HG02642 (cell line): ENCODE measurements around the gene RANBP3.

ENCODE experiments used
- ATAC-seq: cut with Tn5 transposase; IDR thresholded peaks from one replicate; pipeline ENCODE4 v1.9.1; 2021; ENCODE audit warnings: mild to moderate bottlenecking; ENCODE audit not compliant: unreplicated experiment, poor library complexity

Gene RANBP3

DNA sequence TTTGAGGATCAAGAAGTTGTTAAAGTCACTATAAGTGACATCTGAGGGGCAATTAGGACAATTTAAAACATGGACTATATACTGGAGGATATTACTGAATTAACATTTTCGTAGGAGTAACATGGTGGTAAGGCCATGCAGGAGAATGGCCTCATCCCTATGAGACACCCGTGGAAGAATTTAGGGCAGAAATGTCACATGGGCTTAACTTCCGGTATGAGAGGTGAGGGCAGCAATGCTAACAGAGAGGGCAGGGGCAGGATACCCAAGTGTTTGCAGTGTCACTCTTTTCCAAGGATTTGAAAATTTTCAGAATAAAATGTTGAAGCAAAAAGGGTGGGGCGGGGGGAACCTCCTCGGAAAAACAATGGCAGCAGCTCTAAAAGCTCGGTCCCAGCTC is 23.6 kb downstream of the RANBP3 start:
- ATAC-seq = no peak

DNA sequence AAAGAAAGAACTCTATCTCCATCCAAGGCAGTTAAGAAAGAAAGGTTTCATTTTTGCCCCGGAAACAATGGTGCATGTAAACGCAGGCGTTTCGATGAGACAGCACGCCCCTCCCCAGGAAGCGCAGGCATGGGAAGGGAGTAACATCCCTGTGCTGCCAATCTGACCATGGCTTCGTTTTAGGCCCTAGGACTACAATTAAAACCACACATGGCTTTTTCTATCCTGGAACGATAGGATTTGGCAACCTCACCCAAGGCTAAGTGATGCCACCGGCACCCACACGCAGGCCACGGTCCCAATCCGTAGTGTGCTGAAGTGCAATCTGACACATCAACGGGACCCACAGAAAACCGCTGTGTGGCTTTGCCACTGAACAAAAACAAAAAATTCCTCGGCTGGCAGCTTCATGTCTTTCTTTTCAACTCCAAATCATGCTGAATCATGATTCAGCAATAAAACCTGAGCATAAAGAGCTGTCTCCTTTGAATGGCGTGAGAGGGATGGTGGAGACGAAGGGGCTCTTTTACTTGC is 24.2 kb downstream of the RANBP3 start:
- no peak for ATAC-seq

DNA sequence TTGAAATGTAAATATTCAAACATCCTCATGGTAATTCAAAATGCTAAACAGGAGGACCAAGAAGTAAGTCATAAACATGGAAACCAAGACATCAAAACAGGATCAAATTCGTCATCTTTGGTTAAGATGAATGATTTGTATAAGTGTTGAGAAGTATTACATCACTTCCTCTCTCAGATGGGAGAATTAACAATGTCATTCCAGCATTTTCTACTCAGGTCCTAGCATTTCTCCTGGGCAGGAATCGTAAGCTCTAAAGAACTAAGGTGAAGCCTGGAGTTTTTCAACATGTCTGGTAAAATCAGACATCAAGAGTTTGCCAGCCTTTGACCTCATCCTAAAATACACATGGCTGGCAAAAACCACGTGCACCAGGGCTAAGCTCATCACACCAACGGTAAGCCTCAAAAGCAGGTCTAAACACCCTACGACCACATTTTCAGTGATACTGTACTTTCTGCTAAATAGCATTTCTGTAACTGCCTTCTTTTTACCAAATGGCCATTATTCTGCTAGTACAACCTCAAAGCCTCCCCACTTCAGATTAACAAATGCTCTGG is 24.8 kb downstream of the RANBP3 start:
- no peak for ATAC-seq

DNA sequence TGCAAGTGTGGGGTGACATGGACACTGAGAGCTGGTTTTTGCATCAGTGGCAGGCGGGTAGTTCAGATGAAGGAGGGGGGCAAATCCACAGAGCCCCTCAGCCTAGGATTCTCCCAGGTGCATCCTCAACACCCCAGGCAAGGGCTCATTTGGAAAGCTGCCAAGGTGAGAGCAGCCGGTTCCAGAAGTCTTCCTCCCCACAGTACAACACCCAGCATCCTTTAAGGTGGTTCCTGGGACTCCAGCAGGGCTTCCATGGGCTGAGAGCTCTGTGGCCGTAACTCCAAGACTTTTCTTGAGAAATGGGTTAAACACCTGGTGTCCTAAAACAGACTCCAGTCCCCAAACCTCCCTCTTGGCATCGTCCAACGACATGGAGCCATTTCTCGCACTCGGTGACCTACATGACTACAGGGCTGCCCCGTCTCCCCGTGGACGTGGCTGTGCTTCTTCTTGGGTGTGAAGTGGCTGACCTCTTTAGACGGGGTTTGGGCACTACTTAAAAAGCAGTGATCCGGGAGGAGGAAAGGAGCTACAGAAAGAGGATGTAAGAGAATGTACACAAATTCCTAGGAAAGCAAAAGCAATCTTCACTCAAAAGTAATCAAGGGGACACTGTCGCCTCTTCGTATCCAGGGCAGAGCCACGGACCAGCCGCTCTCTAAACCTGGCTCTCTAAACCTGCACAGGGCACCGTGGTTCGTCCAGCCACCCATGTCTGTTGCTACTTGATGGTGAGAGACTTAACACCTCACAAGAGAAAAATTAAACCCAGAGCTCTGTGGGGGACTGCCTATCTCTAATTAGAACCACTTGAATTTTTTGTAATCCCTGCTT is 25.5 kb downstream of the RANBP3 start:
- no peak for ATAC-seq

DNA sequence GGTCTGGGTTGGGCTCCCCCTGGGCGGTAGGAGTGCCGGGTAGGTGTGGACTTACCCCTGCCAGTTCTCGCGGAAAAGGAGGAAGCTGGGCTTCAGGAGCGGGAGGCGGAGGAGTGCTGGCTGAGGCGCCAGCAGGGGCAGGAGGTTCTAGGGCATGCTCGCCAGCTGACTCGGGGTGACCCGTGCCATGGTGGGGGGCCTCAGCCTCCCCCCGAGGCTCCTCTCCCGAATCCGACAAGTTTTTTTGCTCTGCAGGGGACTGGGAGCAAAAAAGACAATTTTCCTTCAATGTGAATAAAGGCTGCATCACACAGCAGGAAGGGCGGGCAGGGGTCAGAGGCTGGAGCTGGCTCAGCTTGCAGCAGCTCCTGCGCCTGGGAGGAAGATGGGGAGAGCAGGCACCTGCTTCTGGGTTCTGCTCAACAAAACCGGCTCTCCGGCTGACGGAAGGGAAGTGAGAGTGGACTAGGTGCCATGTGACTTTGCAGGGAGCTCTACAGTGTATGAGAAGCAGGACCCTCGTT is 26.5 kb downstream of the RANBP3 start:
- no peak for ATAC-seq

DNA sequence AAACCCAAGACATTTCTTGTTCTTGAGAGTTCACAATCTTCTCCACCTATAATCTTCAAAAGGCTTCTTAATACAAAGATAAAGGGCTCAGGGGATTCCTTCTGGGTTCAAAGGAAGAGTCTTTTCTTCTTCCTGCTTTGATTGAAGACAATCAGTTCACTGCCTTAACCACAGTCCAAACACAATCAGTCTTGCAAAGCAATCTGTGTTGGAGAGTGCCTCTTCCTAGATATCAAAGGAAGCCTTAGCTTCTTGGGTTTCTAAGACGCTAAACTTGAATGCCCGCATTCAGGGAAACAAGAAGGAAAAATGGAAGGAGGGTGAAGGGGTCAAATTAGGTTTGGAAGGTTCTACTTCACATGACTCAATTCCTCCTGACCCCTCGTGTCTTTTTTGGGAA is 27.2 kb downstream of the RANBP3 start:
- no peak for ATAC-seq

DNA sequence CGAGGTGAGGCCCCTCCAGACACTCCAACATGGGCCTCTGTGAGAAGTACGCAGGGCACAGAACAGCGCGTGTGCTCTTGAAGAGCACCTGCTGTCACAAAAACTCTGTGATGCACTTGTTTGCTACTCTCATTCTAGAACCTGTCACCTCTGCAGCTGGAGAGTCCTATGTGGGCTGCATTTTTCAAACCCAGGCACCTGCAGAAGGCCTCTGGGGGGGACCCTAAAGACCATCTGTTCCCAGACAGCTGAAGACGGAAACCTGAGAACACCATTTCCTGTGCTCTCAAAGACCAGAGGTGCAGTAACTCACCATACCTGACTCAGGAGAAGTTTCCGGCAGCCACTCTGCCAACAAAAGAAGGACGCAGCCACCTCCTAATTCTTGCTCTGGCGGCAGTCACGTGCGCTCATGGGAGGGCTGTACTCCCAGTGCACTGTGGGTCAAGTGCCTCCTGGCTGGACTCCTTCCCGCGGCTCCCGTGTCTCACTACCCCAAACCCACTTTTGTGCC is 28.1 kb downstream of the RANBP3 start:
- no peak for ATAC-seq

DNA sequence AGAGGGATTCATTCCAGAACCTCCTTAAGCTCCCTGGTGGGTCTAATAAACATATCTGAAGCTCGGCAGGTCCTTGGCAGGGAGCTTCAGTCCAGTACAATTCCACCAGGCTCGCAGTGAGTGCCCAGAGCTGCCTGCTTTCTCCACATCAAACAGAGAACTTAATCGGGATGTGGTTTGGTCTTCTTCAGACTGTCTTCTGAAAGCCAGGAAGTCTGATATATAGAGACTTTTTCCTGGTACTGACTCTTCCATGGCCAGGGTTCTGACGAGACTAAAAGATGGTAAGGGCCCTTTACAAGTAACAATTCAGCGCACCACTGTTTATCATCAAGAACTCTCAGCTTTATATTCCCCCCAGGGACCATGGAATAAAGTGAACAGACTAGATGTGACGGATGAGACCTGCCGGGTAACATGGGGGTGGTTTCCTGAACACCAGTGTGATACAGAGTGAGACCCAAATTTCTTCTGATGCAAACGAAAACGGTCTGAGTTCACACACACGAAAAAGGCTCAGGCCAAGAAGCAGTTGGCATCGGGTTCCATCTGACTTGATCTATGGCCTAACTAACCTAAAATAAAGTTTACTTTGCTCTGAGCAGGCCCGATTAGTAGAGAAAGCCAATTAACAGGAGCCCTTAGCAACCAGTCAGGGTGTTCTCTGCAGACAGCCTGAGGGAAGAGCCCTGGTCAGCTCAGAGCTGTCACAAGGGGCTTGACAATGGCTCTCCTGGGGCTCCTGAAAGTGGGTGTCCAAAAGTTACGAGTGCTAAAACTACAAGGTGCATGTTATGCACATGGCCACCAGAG is 29.0 kb downstream of the RANBP3 start:
- no peak for ATAC-seq

DNA sequence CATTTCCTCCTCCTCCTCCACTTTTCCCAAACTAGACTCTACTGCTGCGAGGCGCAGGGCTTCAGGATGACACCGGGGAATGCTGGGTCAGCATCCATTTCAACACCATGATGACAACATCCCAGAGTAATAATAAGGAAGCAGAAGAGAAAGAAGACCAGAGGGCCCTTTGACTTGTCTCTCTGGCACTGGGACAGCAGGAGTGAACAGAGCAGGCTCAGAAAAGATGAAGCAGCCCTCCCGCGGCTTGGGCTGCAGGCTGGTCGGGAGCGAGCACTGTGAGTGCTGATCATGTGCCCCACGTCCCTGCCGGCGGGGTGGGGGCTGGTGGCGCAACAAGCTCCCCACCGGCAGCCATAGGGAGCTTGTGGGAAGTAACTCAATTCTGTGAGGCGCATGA is 30.5 kb downstream of the RANBP3 start:
- no peak for ATAC-seq

DNA sequence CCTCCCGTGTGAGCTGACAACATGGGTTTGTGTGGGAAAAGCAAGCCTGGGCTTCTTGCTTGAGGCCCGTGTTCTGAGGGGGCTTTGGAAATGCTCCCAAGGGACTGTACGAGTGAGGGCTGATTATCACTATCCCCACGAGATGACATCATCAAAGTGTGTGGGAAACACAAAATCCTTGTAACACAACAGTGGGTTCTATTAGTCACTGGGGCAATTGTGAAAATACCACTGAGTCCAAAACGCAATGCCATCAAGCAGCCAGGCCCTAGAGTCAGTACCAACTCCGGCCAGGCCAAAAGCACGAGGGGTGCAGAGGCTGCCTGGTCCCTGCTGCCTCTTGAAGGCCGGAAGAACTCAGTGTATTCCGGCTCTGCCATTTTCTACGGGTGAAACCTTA is 34.3 kb downstream of the RANBP3 start:
- ATAC-seq = no peak

DNA sequence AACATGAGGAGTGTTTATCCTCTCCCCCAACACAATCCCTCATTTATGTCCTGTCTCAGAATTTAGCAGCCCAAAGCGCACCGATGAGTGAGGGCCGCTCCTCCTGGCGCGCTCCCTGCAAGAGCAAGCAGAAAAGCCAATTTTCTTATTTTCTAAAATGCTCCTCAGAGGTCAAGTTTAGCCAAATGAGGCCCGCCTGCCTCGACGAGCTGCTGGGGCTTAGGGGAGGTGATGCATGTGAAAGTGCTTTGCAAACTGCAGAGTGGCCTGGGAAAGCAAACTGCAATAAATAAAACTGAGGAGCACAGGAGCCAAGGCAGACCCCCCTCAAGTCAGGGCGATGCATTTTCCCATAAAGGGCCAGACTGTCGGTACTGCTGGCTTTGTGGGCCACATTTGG is 34.9 kb downstream of the RANBP3 start:
- ATAC-seq = no peak

DNA sequence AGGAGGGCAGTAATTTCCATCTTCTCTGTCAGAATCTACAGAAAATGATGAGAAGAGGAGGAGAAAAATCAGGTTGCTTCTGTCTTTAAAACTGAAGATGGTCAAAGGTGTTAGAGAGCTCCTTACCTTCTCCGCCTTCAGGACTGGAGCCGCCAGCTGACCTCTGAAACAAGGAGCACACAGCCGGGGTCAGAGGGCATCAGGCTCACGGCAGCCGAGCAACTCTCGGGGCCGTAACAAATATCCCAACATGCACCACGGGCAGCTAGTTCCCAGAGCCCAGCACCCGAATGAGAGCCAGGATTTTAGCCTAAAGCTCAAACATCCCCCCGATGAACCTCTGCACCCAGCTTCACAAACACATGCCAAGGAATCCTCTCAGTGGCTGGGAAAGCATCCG is 36.3 kb downstream of the RANBP3 start:
- ATAC-seq = no peak

DNA sequence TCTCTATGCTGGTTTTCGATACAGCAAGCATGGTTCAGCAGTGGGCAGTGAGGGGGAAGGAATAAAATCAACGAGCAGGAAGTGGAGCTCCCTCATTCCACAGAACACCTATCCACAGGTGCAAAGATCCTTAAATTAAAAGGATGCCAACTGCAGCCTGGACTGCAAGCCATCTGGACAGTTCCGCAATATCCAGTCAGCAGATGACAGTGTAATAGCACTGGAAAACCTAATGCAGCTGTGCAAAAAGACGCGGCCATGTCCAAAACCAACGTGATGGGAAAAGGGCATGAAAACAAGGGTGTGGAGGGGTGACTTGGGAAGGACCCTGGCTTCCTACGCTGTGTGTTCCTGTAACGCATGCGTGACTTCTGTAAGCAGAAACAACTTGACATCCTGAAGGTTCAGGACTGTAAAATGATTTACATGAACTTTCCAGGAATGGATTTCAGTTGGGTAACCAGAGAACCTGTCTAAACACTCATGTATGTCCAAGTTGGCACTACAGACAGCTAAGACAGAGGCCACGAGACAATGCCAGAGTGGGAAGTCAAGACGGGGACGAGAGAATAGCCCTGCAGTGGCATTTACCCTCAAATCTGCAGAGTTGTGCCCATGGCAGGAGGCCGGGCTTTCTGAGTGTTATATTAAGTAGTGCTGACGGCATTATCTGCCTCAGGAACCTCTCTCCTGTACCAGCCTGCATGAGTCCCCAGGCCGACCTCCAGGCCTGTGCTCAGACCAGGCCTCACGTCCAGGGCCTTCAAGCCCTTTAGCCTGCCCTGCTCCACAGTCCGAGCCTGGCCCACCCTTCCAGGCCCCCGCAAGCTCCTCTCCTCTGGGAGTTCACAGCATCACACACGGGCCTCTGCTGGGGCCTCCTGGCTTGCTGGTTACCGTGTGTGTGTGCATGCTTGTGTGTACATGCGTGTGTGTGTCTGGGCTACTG is 37.4 kb downstream of the RANBP3 start:
- no peak for ATAC-seq

DNA sequence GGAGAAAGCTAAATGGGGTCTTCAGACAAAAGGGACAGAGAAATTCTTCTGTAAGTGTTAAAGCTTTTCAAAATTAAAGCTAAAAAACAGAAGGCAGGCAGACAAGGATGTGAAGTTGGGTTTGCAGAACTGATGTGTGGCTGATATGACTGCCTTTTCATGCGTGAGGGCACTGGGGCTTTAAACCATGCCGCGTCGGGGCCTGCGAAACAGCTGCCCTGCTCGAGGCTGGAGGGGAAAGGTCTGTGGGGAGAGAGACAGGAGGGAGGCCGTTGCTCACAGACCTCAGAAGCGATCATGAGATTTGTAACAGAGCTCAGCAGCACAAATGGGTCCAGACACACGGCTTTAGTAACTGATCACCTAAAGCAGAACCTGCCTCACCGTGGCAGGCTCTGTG is 40.4 kb downstream of the RANBP3 start:
- ATAC-seq = no peak

DNA sequence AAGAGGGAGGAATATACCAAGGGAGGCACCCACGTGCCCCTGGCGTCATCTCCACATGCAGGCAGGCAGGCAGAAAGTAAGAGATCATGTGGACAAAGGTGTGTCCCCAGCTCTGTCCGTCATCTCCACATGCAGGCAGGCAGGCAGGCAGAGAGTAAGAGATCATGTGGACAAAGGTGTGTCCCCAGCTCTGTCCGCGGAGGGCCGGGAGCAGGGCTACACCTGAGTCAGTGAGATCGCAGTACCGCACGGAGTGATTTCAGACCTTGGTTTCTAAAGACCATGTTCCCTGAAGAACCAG is 41.7 kb downstream of the RANBP3 start:
- ATAC-seq = no peak

DNA sequence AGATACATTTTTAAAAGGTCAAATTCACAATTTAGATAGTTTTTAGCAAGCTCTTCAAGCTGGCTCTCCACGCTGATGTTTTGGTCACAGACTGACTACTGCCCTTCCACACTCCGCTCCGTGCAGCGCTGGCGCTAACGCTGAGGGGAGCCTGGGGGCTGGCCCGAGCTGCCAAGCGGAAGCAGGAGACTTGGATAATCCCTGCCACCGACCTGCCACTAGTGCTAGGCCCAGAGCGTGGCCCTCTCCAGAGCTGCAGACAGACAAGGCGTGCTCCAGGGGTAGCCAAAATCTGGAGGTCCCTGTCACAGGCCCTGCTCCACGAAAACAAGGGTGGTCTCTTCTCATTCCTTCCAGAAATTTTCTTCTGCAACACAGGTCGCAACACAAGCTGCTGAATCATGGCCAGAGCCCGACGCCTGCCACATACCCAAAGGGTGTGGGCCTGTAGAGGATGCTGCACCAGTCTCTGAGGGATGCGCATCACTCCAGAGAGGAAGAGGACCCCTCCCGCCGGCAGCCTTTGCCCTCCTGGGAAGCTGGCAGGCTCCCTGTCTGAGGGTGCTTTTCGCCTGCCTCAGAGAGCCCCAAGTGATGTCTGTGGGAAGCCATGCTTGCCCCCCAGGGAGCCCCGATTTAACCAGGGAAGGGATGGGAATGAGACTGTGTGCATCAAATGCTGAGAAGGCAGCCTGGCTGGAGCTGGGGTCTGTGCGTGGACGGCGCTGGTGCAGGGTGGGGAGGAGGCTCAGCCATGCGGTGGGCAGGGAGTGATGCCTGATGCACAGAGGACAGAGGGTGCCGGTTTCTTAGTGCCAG is 42.3 kb downstream of the RANBP3 start:
- no peak for ATAC-seq

DNA sequence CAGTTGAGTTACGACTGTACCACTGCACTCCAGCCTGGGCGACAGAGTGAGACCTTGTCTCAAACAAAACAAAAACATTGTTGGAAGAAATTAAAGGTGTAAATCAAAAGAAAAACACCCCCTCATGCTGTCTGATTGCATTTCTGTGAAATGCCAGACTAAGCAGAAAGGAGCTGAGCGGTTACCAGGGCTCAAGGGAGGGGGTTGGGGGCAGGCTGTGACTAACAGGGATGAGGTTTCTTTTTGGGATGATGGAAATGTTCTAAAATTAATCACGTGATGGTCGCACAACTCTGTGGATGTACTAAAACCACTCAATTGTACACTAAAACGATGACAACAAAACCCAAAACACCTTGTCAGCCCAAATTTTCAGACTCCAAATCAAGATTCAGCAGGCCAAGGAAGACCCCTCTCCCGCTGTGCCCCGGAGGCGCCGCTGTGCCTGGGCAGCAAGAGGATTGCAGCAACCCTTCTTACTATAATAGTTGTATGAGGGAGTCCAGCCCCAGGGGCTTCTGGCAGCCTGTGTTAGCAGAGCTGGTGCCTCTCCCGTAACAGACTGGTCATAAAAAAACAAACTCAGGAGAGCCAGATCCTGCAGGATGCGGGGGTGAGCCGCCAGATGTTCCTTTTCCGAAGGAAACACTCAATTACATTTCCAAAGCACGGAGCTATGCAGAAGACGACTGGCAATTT is 43.0 kb downstream of the RANBP3 start:
- no peak for ATAC-seq

DNA sequence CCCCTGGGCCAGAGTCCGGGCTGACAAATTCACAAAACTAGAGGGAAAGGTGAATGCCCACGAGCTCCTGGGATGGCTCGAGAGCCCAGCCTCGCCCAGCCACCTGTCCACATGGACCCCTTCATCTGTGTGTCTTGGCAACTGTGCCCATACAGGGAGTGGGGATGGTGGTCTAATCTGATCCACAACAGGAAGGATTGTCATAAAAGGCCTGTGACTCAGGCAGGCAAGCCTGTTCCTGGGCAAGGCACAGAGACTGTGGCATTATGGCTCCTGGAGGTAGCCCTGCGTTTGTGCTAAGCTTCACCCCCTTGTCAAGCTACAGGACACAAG is 43.9 kb downstream of the RANBP3 start:
- ATAC-seq = no peak
